Fibroblast of lung (primary cell): ENCODE data around the gene MGP. TPM values are rescaled to one million over a fixed set of nuclear protein-coding genes. Genes with fewer than 3 reads are reported as not detected.
A peak's percentile ranks its signal among the peaks of the same experiment; 100 is the strongest.

Experiments used
- DNase-seq, 2 donors: peaks; one replicate each; pipeline versions ENCODE4 v3.0.0 to v3.0.0-alpha.2; 2010; ENCODE audit warnings: low read depth in 2 of 2
- H2AFZ ChIP-seq: 2 replicates; pipeline ENCODE4 v1.5.1; 2012; ENCODE audit warnings: low read length, control low read depth, inconsistent platforms
- H3K27ac ChIP-seq: 2 replicates; pipeline ENCODE4 v1.5.1; 2011; ENCODE audit warnings: low read length, control low read depth; ENCODE audit not compliant: insufficient read depth
- H3K27me3 ChIP-seq: 2 replicates; pipeline ENCODE4 v1.5.1; 2011; ENCODE audit warnings: mild to moderate bottlenecking, low read length; ENCODE audit not compliant: control insufficient read depth, insufficient read depth
- H3K36me3 ChIP-seq: 2 replicates; pipeline ENCODE4 v1.5.1; 2011; ENCODE audit warnings: low read length; ENCODE audit not compliant: control insufficient read depth, insufficient read depth
- H3K4me1 ChIP-seq: 2 replicates; pipeline ENCODE4 v1.5.1; 2011; ENCODE audit warnings: low read length; ENCODE audit not compliant: control insufficient read depth, insufficient read depth; ENCODE audit errors: extremely low read depth
- H3K4me2 ChIP-seq: 2 replicates; pipeline ENCODE4 v1.5.1; 2011; ENCODE audit warnings: low read length, control low read depth; ENCODE audit not compliant: insufficient read depth; ENCODE audit errors: extremely low read depth
- H3K4me3 ChIP-seq, 4 experiments: fragments of 200-600 bp in 1 of 4; sonication (generic) in 1 of 4; replicated peaks in 1 of 4; 2 replicates each; pipeline ENCODE4 v1.5.1; 2011 to 2016; ENCODE audit warnings: low read length in 4 of 4, low read depth in 3 of 4, mild to moderate bottlenecking in 3 of 4, control low read depth in 2 of 4, inconsistent platforms in 1 of 4, mixed read lengths in 1 of 4; ENCODE audit not compliant: insufficient read depth in 1 of 4; ENCODE audit errors: control extremely low read depth in 1 of 4
- H3K79me2 ChIP-seq: 2 replicates; pipeline ENCODE4 v1.5.1; 2012; ENCODE audit warnings: mild to moderate bottlenecking, low read length, inconsistent platforms; ENCODE audit not compliant: control insufficient read depth, insufficient read depth
- H3K9ac ChIP-seq: 2 replicates; pipeline ENCODE4 v1.5.1; 2011; ENCODE audit warnings: mild to moderate bottlenecking, low read length, control low read depth; ENCODE audit not compliant: insufficient read depth
- H3K9me3 ChIP-seq: 2 replicates; pipeline ENCODE4 v1.5.1; 2012; ENCODE audit warnings: low read depth, low read length; ENCODE audit not compliant: control insufficient read depth, insufficient read depth
- H4K20me1 ChIP-seq: 2 replicates; pipeline ENCODE4 v1.5.1; 2011; ENCODE audit warnings: low read length; ENCODE audit not compliant: control insufficient read depth, insufficient read depth; ENCODE audit errors: extremely low read depth
- CTCF ChIP-seq, 2 donors: IDR thresholded peaks in 1 of 2; conservative IDR thresholded peaks in 1 of 2; 1 replicate in 1 of 2; 2 replicates in 1 of 2; pipeline ENCODE4 v1.5.1; 2011 to 2012; ENCODE audit warnings: low read length in 2 of 2, control low read depth in 1 of 2, inconsistent platforms in 1 of 2, low read depth in 1 of 2, mild to moderate bottlenecking in 1 of 2
- EZH2 ChIP-seq: IDR thresholded peaks from 2 replicates; pipeline ENCODE4 v1.5.1; 2012; ENCODE audit warnings: low read length, control low read depth, mild to moderate bottlenecking; ENCODE audit errors: missing control alignments
- polyA plus RNA-seq, 2 donors: library from polyadenylated mRNA; depleted of rRNA in 1 of 2; stranded (reverse) in 1 of 2; unstranded in 1 of 2; fragments of >200 nt; gene quantifications; 2 replicates each; pipeline ENCODE4 v1.2.1, GENCODE V29; 2011 to 2012; ENCODE audit warnings: missing spikeins in 1 of 2
- total RNA-seq: library from RNA; depleted of rRNA; stranded (reverse); fragments of >200 nt; gene quantifications from 2 replicates; pipeline ENCODE4 v1.2.1, GENCODE V29; 2014

The MGP gene
- total and polyA plus RNA-seq, 2 donors (not counting 1 experiment from before 2014, with no cell fraction given): 2.0 to 15.9 TPM

- no peaks in the 10 kb centered on the region for H3K27me3 ChIP-seq
- H3K36me3 ChIP-seq: no peaks in the 10 kb centered on the region
- no peaks in the 10 kb centered on the region for H3K9me3 ChIP-seq
- no peak overlapping the region for H3K27ac ChIP-seq
- no peak overlapping the region for H3K4me2 ChIP-seq
- no peak overlapping the region for H3K9ac ChIP-seq
- H3K4me1 ChIP-seq: no peaks in the 10 kb centered on the region
- TF ChIP-seq CTCF (conservative IDR thresholded peaks at IDR 0.05 in 1 of 2, IDR thresholded peaks at IDR 0.05 in 1 of 2; ENCODE audit: low read depth in 1 of 2, low read length in 2 of 2) (no peak), EZH2 (no peak)
- no peak overlapping the region for H2AFZ ChIP-seq
- no peaks in the 10 kb centered on the region for H4K20me1 ChIP-seq
- peak in 1 of 2 donors; percentile 74 for DNase-seq
- H3K79me2 ChIP-seq: no peaks in the 10 kb centered on the region
- H3K4me3 ChIP-seq: no peak overlapping the region
Observed at GRCh38 chr12:14874882-14875281, 10.8 kb downstream of the MGP start.

- Histone ChIP-seq H3K4me1 (no peaks in the 10 kb centered on the region), H3K4me3 (no peak overlapping the region), H3K27ac (no peak overlapping the region), H3K9me3 (no peaks in the 10 kb centered on the region), H3K36me3 (no peaks in the 10 kb centered on the region), H3K9ac (no peak overlapping the region), H4K20me1 (no peaks in the 10 kb centered on the region), H3K27me3 (no peaks in the 10 kb centered on the region), H3K79me2 (no peaks in the 10 kb centered on the region), H2AFZ (no peak overlapping the region), H3K4me2 (no peak overlapping the region)
- DNase-seq: peak in 1 of 2 donors; percentile 21
- TF ChIP-seq EZH2: no peak
- no peak for TF ChIP-seq CTCF (conservative IDR thresholded peaks at IDR 0.05 in 1 of 2, IDR thresholded peaks at IDR 0.05 in 1 of 2; ENCODE audit: low read depth in 1 of 2, low read length in 2 of 2)
Observed at GRCh38 chr12:14873440-14874185, 12.0 kb downstream of the MGP start.

GRCh38 chr12:14871886-14872285, 13.8 kb downstream of the MGP start:
- Histone ChIP-seq H3K4me1 (no peaks in the 10 kb centered on the region), H4K20me1 (no peaks in the 10 kb centered on the region), H2AFZ (no peak overlapping the region), H3K27ac (no peak overlapping the region), H3K79me2 (no peaks in the 10 kb centered on the region), H3K36me3 (no peaks in the 10 kb centered on the region), H3K27me3 (no peaks in the 10 kb centered on the region), H3K4me2 (no peak overlapping the region), H3K4me3 (no peak overlapping the region), H3K9ac (no peak overlapping the region), H3K9me3 (no peaks in the 10 kb centered on the region)
- DNase-seq: no peak
- TF ChIP-seq CTCF (conservative IDR thresholded peaks at IDR 0.05 in 1 of 2, IDR thresholded peaks at IDR 0.05 in 1 of 2; ENCODE audit: low read depth in 1 of 2, low read length in 2 of 2) (no peak), EZH2 (no peak)
